NB4 (cell line): Measurements from ENCODE around the gene FUCA2.

Source experiments
- DNase-seq: peaks from one replicate; pipeline ENCODE4 v3.0.0; 2010; ENCODE audit warnings: low read depth
- H3K4me3 ChIP-seq: one replicate; pipeline ENCODE4 v1.5.1; 2011; ENCODE audit warnings: mild to moderate bottlenecking, low read depth, low read length, moderate library complexity
- MAX ChIP-seq: IDR thresholded peaks from 2 replicates; pipeline ENCODE4 v1.6.1; 2011; ENCODE audit warnings: low read depth, low read length
- MYC ChIP-seq: IDR thresholded peaks from 2 replicates; pipeline ENCODE4 v1.6.1; 2011; ENCODE audit warnings: low read depth, low read length
- POLR2A ChIP-seq: IDR thresholded peaks from 2 replicates; pipeline ENCODE4 v1.6.1; 2011; ENCODE audit warnings: mild to moderate bottlenecking; ENCODE audit not compliant: insufficient read length; ENCODE audit errors: extremely low read depth
- TF ChIP-seq, protein P1 (sequence below): IDR thresholded peaks from one replicate; pipeline ENCODE4 v1.5.1; 2012; ENCODE audit warnings: low read depth, low read length

FUCA2 gene

DNA sequence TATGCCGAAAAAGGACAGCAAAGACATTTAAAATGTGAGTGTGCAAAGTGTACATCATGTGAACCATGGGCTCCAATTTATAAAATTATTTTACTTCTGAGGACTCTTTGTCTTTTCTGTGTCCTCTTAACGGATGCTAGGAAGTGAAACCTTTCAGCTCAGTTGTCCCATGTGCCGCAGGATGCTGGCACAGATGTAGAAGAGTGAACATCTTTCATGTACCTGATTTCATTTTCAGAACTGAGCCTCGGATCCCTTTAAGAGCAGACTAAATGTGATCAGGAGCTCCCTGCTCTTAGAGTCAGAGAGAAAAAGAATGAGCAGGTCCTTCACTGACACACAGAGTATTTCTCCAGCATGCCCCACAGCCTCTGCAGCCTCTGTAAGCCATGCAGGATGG lies 27.6 kb upstream of the FUCA2 start:
- H3K4me3 ChIP-seq: no peak overlapping the region
- no peak for DNase-seq
- no peak for TF ChIP-seq MYC
- TF ChIP-seq, protein P1, sequence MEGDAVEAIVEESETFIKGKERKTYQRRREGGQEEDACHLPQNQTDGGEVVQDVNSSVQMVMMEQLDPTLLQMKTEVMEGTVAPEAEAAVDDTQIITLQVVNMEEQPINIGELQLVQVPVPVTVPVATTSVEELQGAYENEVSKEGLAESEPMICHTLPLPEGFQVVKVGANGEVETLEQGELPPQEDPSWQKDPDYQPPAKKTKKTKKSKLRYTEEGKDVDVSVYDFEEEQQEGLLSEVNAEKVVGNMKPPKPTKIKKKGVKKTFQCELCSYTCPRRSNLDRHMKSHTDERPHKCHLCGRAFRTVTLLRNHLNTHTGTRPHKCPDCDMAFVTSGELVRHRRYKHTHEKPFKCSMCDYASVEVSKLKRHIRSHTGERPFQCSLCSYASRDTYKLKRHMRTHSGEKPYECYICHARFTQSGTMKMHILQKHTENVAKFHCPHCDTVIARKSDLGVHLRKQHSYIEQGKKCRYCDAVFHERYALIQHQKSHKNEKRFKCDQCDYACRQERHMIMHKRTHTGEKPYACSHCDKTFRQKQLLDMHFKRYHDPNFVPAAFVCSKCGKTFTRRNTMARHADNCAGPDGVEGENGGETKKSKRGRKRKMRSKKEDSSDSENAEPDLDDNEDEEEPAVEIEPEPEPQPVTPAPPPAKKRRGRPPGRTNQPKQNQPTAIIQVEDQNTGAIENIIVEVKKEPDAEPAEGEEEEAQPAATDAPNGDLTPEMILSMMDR: no peak
- no peak for TF ChIP-seq MAX

DNA sequence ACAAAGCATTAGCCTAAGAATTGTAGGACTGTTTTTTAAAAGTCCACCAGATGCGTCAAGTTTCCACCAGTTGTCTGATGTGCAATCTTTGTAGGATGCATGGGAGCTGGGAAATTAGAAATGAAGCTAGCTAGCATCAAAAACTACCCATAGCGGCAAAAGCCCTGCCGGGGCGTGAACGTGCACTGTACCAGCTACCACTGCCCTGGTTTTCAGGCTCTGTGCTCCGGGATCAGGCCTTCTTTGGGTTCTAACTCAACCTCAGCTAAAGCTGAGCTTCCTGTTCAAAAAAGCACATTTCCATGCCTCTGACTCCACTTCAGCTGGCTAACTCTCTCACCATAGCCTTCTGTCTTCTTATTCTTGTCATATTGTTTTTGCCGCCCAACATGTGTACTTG lies 26.9 kb upstream of the FUCA2 start:
- no peak overlapping the region for H3K4me3 ChIP-seq
- no peak for DNase-seq
- no peak for TF ChIP-seq MAX
- TF ChIP-seq, protein P1: no peak
- TF ChIP-seq MYC: no peak
- TF ChIP-seq POLR2A: no peak

DNA sequence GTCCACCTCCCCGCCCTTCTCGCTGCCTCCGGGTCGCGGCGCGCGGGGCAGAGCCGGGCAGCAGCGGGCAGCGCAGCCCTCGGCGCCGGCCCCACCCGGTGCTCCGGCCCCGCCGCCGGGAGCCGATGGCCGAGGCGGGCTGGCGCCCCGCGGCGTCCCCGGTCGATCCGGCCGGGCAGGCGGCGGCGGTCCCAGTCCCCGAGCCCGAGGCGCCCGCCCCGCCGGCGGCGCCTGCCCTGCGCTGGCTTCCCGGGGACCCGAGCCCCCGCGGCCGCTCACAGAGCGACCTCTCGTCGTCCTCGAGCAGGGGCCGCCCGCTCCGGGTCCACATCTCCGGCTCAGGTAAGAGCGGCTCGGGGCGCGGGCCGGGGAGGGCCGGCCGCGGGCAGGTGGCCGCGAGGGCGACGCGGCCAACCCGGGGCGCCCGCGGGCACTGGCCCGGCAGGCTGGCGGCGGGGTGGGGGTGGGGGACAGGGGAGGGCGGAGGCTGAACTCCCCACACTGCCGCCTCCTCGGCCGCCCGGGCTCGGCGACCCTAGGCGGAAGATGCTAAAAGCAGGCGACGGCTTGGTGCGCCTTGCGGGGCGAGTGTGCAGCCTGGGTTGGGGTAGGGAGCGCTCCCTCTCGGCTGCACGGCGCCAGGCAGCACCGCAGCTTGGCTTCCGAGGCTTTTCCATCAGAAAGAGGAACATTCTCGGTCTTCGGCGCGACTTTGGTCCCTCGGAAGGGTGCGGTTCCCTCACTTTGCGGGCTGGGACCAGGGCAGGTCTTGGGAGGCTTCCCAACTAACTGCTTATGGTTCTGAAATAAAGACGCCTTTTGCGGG lies 25.6 kb upstream of the FUCA2 start:
- TF ChIP-seq, protein P1: peak; percentile 49
- no peak for TF ChIP-seq MAX
- H3K4me3 ChIP-seq: peak overlapping the region; percentile 58
- peak; percentile 91 for DNase-seq

GRCh38 chr6:143536461-143536865 lies 24.9 kb upstream of the FUCA2 start:
- peak overlapping the region; percentile 58 for H3K4me3 ChIP-seq
- TF ChIP-seq, protein P1: no peak
- TF ChIP-seq MAX: no peak
- no peak for TF ChIP-seq MYC
- TF ChIP-seq POLR2A: no peak
- DNase-seq: peak; percentile 78

GRCh38 chr6:143535189-143535614 lies 23.7 kb upstream of the FUCA2 start:
- DNase-seq: no peak
- H3K4me3 ChIP-seq: no peak overlapping the region
- TF ChIP-seq MYC (no peak), POLR2A (no peak), MAX (no peak)
- TF ChIP-seq, protein P1: no peak
